HUDEP-2 (cell line): ENCODE measurements around the gene PLPPR1.
"Not testable (repeated sequence)": the region's sequence is repeated elsewhere in the genome, so short reads cannot be mapped to it uniquely, and the experiment has no call there.

Experiments
- DNase-seq, 76 experiments: peaks; one replicate each; lab custom pipeline; 2025; ENCODE audit not compliant: unreplicated experiment in 76 of 76; lab: John Stamatoyannopoulos, UW

PLPPR1 gene

DNA sequence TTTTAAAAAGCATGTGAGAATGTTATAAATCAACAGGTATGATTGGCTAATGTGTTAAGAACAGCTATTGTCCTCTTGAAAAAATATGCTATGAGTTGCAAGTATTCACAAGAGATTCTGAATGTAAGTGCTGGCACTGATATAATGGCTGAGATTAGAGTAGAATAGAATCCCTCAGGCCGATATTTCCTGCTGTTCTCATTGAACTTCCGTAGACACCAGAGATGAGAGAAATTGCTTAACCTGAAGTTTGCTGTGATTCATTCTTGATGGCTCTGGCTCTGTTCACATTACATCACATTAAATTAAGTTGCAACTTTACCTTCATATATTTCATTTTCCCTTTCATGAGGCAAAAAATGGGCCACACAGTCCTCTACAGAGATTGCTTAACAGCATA, 241.8 kb downstream of the PLPPR1 start:
- no peak for DNase-seq

- DNase-seq: no peak
These were observed 242.6 kb downstream of the PLPPR1 start for GRCh38 chr9:101271102-101271501.

- no peak for DNase-seq
These were observed 246.6 kb downstream of the PLPPR1 start for GRCh38 chr9:101274971-101275768.

- no peak for DNase-seq
These were observed 247.3 kb downstream of the PLPPR1 start for GRCh38 chr9:101275769-101276250.

DNA sequence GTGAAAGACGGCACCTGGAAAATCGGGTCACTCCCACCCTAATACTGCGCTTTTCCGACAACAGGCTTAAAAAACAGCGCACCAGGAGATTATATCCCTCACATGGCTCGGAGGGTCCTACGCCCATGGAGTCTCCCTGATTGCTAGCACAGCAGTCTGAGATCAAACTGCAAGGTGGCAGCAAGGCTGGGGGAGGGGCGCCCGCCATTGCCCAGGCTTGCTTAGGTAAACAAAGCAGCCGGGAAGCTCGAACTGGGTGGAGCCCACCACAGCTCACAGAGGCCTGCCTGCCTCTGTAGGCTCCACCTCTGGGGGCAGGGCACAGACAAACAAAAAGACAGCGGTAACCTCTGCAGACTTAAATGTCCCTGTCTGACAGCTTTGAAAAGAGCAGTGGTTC, 262.5 kb downstream of the PLPPR1 start:
- not testable (repeated sequence) for DNase-seq

- no peak for DNase-seq
These were observed 271.4 kb downstream of the PLPPR1 start for GRCh38 chr9:101299901-101300300.

- DNase-seq: peak in 1 of 76 experiments; percentile 6
These were observed 278.5 kb downstream of the PLPPR1 start for GRCh38 chr9:101307051-101307450.

GRCh38 chr9:101307524-101308213, 279.1 kb downstream of the PLPPR1 start:
- no peak for DNase-seq

DNA sequence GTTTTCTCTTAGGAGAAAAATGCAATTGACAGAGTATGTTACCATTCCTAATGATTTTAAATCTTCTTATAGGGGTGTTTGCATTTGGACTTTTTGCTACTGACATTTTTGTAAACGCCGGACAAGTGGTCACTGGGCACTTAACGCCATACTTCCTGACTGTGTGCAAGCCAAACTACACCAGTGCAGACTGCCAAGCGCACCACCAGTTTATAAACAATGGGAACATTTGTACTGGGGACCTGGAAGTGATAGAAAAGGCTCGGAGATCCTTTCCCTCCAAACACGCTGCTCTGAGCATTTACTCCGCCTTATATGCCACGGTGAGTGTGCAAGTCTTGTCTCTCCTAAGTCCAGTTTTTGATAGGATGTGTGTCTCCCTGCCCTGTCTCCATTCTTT, 280.6 kb downstream of the PLPPR1 start:
- no peak for DNase-seq

DNA sequence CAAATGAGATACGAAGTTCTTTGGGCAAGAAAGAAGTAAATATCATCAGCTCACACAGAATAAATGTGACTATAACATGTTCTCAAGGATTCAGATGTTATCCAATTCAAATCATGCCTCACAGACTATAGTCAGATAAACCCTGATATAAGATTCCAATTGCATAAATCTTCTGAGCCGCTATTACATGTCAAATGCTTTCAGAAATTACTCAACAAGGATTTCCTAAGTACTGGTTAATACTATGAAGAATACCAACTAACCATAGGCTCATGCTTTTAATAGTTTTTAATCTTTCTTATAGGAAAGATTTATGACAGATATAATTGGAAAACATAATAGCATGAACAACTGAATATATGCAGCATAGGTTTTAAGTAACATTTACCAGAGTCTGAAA, 282.7 kb downstream of the PLPPR1 start:
- DNase-seq: no peak

- peak in 37 of 76 experiments; percentile 2 to 82 (median 66) for DNase-seq
These were observed 283.4 kb downstream of the PLPPR1 start for GRCh38 chr9:101311758-101312420.

GRCh38 chr9:101312661-101313060, 284.1 kb downstream of the PLPPR1 start:
- DNase-seq: no peak

GRCh38 chr9:101315112-101315450, 286.6 kb downstream of the PLPPR1 start:
- DNase-seq: no peak

DNA sequence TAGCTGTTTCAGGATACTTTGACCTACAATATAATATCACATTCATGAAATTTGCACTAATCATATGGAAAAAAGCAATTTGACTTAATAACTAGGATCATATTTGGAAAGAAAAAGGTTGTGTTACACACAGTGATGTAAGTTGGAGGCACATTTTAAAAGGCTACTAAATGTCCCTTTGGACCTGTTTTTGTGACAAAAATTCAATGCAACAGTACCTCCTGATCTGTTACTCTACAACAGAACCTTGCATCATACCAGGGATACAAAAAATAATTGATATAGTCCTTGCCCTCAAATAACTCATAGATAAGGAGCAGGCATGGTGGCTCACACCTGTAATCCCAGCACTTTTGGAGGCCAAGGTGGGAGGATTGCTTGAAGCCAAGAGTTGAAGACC, 289.2 kb downstream of the PLPPR1 start:
- no peak for DNase-seq

DNA sequence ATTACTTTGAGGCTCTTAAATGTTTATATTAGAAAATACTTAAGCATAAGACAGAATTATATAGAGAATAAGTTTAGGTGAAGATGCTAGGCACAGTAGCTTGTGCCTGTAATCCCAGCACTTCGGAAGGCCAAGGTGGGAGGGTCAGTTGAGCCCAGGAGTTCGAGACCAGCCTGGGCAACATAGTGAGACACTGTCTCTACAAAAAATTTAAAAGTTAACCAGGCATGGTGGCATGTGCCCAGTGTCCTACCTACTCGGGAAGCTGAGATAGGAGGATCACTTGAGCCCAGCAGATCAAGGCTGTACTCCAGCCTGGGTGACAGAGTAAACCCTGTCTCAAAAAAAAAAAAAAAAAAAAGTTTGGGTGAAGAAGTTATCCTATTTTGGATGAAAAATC, 294.6 kb downstream of the PLPPR1 start:
- no peak for DNase-seq

DNA sequence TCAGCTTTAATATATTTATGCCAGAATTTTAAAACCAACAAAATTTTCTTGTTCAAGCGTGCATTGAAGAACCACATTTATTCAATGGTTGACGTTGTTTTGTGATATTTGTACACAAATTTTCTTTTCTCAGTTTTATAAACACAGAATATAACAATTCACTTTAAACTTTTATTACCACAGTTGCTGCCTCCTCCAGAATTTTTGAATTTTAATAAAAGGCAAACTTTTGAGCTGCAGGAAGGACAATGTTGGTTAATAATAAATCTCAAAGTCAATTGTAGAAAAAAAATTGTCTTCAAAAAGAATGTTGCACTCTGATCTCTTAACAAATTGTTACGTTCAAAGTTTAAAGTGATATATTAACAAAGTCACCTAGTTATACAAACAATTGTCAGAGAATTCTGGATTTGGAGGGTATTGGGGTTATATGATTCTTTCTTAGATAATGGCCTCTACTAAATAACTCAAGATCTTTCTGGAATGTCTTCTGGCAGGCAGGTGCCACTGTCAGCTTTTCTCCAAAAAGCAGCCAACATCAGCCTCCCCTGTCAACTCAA, 295.8 kb downstream of the PLPPR1 start:
- no peak for DNase-seq

DNA sequence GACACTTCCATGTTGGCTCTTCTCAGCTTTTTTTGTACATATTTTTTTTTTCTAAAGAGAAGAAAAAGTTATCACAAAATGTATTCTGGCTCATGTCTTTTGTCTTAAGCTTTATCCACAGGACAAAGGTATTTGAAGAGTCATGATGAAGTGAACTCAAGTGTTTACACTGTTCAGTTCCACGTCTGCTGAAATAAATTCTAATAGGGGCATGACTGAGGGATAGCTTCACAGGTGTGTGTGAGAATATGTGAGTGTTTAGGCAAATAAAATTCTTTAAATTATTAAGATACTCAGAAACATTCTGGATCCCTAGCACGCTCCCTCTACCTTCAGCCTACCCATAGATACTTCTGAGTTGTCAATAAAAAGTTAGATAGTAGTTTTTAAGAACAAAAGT, 296.5 kb downstream of the PLPPR1 start:
- DNase-seq: no peak

DNA sequence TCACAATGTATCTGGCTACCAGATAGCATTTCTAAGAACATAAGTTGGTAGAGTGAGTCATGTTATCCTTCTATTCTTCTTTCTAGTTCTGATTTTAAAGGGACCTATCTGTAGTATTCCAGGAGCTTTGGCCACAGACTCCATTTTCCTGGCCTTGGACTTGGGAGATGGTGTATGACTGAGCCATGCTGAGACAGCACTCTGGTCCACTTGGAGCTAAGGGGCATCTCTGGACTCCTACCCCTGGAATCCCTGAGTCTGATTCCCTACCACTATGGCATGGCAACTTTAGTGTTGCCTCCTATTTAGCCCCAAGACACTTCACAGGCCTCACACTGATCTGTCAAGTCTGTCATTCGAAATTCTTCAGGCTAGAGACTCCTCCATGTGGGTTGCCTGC, 297.5 kb downstream of the PLPPR1 start:
- DNase-seq: no peak

- no peak for DNase-seq
These were observed 298.0 kb downstream of the PLPPR1 start for GRCh38 chr9:101326501-101326900.

DNA sequence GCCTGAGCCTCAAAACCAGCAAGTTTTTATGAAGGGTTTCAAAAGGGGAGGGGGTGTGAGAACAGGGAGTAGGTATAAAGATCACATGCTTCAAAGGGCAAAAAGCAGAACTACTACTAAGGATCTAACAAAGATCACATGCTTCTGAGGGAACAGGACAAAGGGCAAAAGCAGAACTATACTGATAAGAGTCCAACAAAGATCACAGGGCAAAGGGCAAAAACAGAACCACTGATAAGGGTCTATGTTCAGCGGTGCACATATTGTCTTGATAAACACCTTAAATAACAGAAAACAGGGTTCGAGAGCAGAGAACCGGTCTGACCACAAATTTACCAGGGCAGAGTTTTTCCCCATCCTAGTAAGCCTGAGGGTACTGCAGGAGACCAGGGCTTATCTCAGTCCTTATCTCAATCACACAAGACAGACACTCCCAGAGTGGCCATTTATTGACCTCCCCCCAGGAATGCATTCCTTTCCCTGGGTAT, 298.9 kb downstream of the PLPPR1 start:
- DNase-seq: peak in 15 of 76 experiments; percentile 7 to 82 (median 35)

GRCh38 chr9:101332362-101332761, 303.8 kb downstream of the PLPPR1 start:
- DNase-seq: no peak
